ENCODE data around the gene CLDN34.
A peak's percentile ranks its signal among the peaks of the same experiment; 100 is the strongest.

CLDN34 gene

DNA sequence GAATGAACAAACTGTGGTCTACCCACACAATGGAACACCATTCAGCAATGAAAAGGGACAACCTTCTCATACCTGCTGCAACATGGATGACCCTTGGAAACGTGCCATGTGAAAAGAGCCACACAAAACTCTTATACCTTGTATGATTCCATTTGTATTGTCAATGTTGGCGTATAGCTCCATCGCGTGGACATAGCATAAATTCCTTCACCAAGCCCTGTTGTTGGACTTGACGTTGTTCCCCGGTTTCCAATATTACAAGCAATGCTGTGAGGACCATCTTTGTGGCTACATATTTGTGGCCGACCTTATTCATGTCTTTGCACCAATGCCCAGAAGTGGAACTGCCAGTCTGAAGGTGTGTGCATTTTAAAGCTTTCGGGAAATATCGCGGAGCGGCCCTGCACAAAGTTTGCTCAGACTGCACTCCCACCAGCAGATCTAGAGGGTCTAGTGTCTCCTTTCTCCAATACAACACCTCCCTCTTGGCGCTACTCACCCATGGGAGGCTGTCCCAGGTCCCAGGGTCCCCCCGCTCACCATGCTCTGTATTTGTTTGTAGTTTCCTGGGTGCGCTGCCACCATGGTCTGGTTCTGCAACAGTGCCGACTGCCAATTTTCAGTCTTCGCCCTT, at the start of gene CLDN34:
Gene CLDN34 (plus strand): TSS at position 584 of the 634 bp plus-strand sequence. CDS start 0 bp downstream, at position 584.
- Histone ChIP-seq H3K27me3 (ENCODE audit: low read length) (no peaks in the 10 kb centered on the region), H3K79me2 (ENCODE audit: insufficient read depth, low read length) (no peaks in the 10 kb centered on the region), H2AFZ (ENCODE audit: low read depth, low read length, severe bottlenecking) (no peak within 1 kb of the TSS), H3K4me2 (ENCODE audit: low read depth, low read length, poor library complexity, severe bottlenecking) (no peak within 1 kb of the TSS), H3K36me3 (ENCODE audit: low read length) (no peaks in the 10 kb centered on the region), H3K9me3 (ENCODE audit: insufficient read depth, low read length) (no peaks in the 10 kb centered on the region), H3K27ac (ENCODE audit: low read depth, low read length) (no peak within 1 kb of the TSS), H3K9ac (ENCODE audit: low read length) (no peak within 1 kb of the TSS), H3K9me2 (replicated peaks; ENCODE audit: insufficient read depth, low read length) (no peaks in the 10 kb centered on the region), H3F3A (ENCODE audit: insufficient read depth) (no peaks in the 10 kb centered on the region), H4K20me1 (ENCODE audit: low read depth, low read length) (no peaks in the 10 kb centered on the region), H3K4me3 (ENCODE audit: insufficient read depth, low read length, poor library complexity, severe bottlenecking) (no peak within 1 kb of the TSS)
- TF ChIP-seq CTCF (IDR thresholded peaks at IDR 0.05; ENCODE audit: insufficient read depth, low read length, poor library complexity, severe bottlenecking) (peak; percentile 13), EZH2phosphoT487 (conservative IDR thresholded peaks at IDR 0.05; ENCODE audit: low read length) (no peak)

DNA sequence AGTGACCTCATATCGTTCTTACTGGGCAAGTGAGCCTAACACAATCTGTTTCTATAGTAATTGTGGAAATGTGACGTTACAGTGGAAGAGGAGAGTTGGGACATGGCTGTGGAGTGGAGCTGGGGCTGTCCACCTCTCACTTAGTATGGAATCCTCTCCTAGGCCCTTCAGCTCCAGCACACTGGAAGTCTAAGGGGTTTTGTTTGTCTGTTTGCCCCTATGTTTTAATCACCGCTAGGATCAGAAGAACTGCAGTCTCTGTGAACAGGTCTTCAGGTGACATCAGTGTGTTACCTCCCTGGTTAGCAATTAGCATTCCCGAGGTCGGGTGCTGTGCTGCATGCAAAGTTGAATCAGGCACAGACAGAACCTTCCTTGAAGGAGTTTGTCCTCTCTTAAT, 49.3 kb upstream of the CLDN34 start:
- no peaks in the 10 kb centered on the region for H3K9me3 ChIP-seq (ENCODE audit: insufficient read depth, low read length)
- H3K4me2 ChIP-seq (ENCODE audit: low read depth, low read length, poor library complexity, severe bottlenecking) = no peak overlapping the region
- no peak overlapping the region for H3K4me3 ChIP-seq (ENCODE audit: insufficient read depth, low read length, poor library complexity, severe bottlenecking)
- TF ChIP-seq EZH2phosphoT487 (conservative IDR thresholded peaks at IDR 0.05; ENCODE audit: low read length) (no peak), CTCF (IDR thresholded peaks at IDR 0.05; ENCODE audit: insufficient read depth, low read length, poor library complexity, severe bottlenecking) (no peak)
- H3K27ac ChIP-seq (ENCODE audit: low read depth, low read length) = no peak overlapping the region
- H3K9me2 ChIP-seq (replicated peaks; ENCODE audit: insufficient read depth, low read length) = no peaks in the 10 kb centered on the region
- H3F3A ChIP-seq (ENCODE audit: insufficient read depth) = no peaks in the 10 kb centered on the region
- H3K79me2 ChIP-seq (ENCODE audit: insufficient read depth, low read length) = no peaks in the 10 kb centered on the region
- no peaks in the 10 kb centered on the region for H3K27me3 ChIP-seq (ENCODE audit: low read length)
- no peak overlapping the region for H2AFZ ChIP-seq (ENCODE audit: low read depth, low read length, severe bottlenecking)
- H3K9ac ChIP-seq (ENCODE audit: low read length) = no peak overlapping the region
- no peaks in the 10 kb centered on the region for H4K20me1 ChIP-seq (ENCODE audit: low read depth, low read length)
- H3K36me3 ChIP-seq (ENCODE audit: low read length) = no peaks in the 10 kb centered on the region

- Histone ChIP-seq H3K9me3 (ENCODE audit: insufficient read depth, low read length) (no peaks in the 10 kb centered on the region), H4K20me1 (ENCODE audit: low read depth, low read length) (no peaks in the 10 kb centered on the region), H3K27ac (ENCODE audit: low read depth, low read length) (no peak overlapping the region), H3F3A (ENCODE audit: insufficient read depth) (no peaks in the 10 kb centered on the region), H3K4me2 (ENCODE audit: low read depth, low read length, poor library complexity, severe bottlenecking) (no peak overlapping the region), H3K4me3 (ENCODE audit: insufficient read depth, low read length, poor library complexity, severe bottlenecking) (no peak overlapping the region), H3K27me3 (ENCODE audit: low read length) (no peaks in the 10 kb centered on the region), H3K79me2 (ENCODE audit: insufficient read depth, low read length) (no peaks in the 10 kb centered on the region), H3K36me3 (ENCODE audit: low read length) (no peaks in the 10 kb centered on the region), H2AFZ (ENCODE audit: low read depth, low read length, severe bottlenecking) (no peak overlapping the region), H3K9me2 (replicated peaks; ENCODE audit: insufficient read depth, low read length) (no peaks in the 10 kb centered on the region), H3K9ac (ENCODE audit: low read length) (no peak overlapping the region)
- TF ChIP-seq CTCF (IDR thresholded peaks at IDR 0.05; ENCODE audit: insufficient read depth, low read length, poor library complexity, severe bottlenecking) (no peak), EZH2phosphoT487 (conservative IDR thresholded peaks at IDR 0.05; ENCODE audit: low read length) (no peak)
Measured at GRCh38 chrX:9919632-9920172, 47.5 kb upstream of the CLDN34 start.
